Measurements from ENCODE around the gene FIGN.

Gene FIGN

GRCh38 chr2:163716101-163716500 is 19.7 kb downstream of the FIGN start:
- no peak overlapping the region for H3K23ac ChIP-seq (ENCODE audit: low read length)
- no peak overlapping the region for H3K18ac ChIP-seq (ENCODE audit: low read length)
- H2BK5ac ChIP-seq (ENCODE audit: low read depth, low read length, poor library complexity): no peak overlapping the region
- H4K12ac ChIP-seq (ENCODE audit: low read depth, low read length): no peak overlapping the region
- no peak overlapping the region for H2AFZ ChIP-seq (ENCODE audit: insufficient read depth, low read length, poor library complexity)
- no peak overlapping the region for H2BK120ac ChIP-seq (ENCODE audit: insufficient read depth, low read length, poor library complexity)
- no peaks in the 10 kb centered on the region for H3K79me1 ChIP-seq (ENCODE audit: low read length)
- H3K4me2 ChIP-seq (ENCODE audit: low read length): no peak overlapping the region
- no peaks in the 10 kb centered on the region for H3K36me3 ChIP-seq (ENCODE audit: control insufficient read depth in 1 of 2, insufficient read depth in 2 of 2, low read length in 2 of 2)
- no peak overlapping the region for H3K27ac ChIP-seq (ENCODE audit: low read depth, low read length)
- no peak overlapping the region for H3K4ac ChIP-seq (ENCODE audit: low read depth, low read length)
- no peaks in the 10 kb centered on the region for H3K27me3 ChIP-seq (ENCODE audit: insufficient read depth, low read length)
- no CpG with 5 or more reads among the region's 2 CpGs for WGBS (ENCODE audit: extremely low coverage, insufficient coverage, insufficient read length)
- H4K8ac ChIP-seq (ENCODE audit: low read depth, low read length): no peak overlapping the region
- H3K14ac ChIP-seq (ENCODE audit: low read length): no peak overlapping the region
- no peak overlapping the region for H3K9ac ChIP-seq (ENCODE audit: low read length)
- no peak for DNase-seq
- H3K79me2 ChIP-seq (ENCODE audit: control insufficient read depth, insufficient read depth, low read length, poor library complexity): no peaks in the 10 kb centered on the region
- H3K9me3 ChIP-seq (ENCODE audit: insufficient read depth, low read depth, low read length): no peaks in the 10 kb centered on the region
- no peak overlapping the region for H2AK5ac ChIP-seq (ENCODE audit: low read length)
- H2BK12ac ChIP-seq (ENCODE audit: low read length): no peak overlapping the region
- H3K4me3 ChIP-seq (ENCODE audit: low read depth, low read length): no peak overlapping the region
- no peak overlapping the region for H4K91ac ChIP-seq (ENCODE audit: low read depth, low read length)
- peaks cover 6% of the 10 kb centered on the region in 2 experiments for H3K4me1 ChIP-seq (ENCODE audit: control insufficient read depth in 1 of 2, insufficient read depth in 2 of 2, low read length in 2 of 2)

- no peak for DNase-seq
- Histone ChIP-seq H2AFZ (ENCODE audit: insufficient read depth, low read length, poor library complexity) (no peak overlapping the region), H3K4ac (ENCODE audit: low read depth, low read length) (no peak overlapping the region), H3K9ac (ENCODE audit: low read length) (no peak overlapping the region), H2AK5ac (ENCODE audit: low read length) (no peak overlapping the region), H3K27ac (ENCODE audit: low read depth, low read length) (no peak overlapping the region), H3K36me3 (ENCODE audit: control insufficient read depth in 1 of 2, insufficient read depth in 2 of 2, low read length in 2 of 2) (no peaks in the 10 kb centered on the region), H3K23ac (ENCODE audit: low read length) (no peak overlapping the region), H3K79me1 (ENCODE audit: low read length) (no peaks in the 10 kb centered on the region), H4K8ac (ENCODE audit: low read depth, low read length) (no peak overlapping the region), H2BK12ac (ENCODE audit: low read length) (no peak overlapping the region), H4K91ac (ENCODE audit: low read depth, low read length) (no peak overlapping the region), H4K12ac (ENCODE audit: low read depth, low read length) (no peak overlapping the region), H3K4me2 (ENCODE audit: low read length) (no peak overlapping the region), H3K4me3 (ENCODE audit: low read depth, low read length) (no peak overlapping the region), H3K79me2 (ENCODE audit: control insufficient read depth, insufficient read depth, low read length, poor library complexity) (no peaks in the 10 kb centered on the region), H3K9me3 (ENCODE audit: insufficient read depth, low read depth, low read length) (no peaks in the 10 kb centered on the region), H3K18ac (ENCODE audit: low read length) (no peak overlapping the region), H2BK5ac (ENCODE audit: low read depth, low read length, poor library complexity) (no peak overlapping the region), H3K27me3 (ENCODE audit: insufficient read depth, low read length) (no peaks in the 10 kb centered on the region), H3K4me1 (ENCODE audit: control insufficient read depth in 1 of 2, insufficient read depth in 2 of 2, low read length in 2 of 2) (peaks cover 6% of the 10 kb centered on the region in 2 experiments), H2BK120ac (ENCODE audit: insufficient read depth, low read length, poor library complexity) (no peak overlapping the region), H3K14ac (ENCODE audit: low read length) (no peak overlapping the region)
- WGBS (ENCODE audit: extremely low coverage, insufficient coverage, insufficient read length): no CpG with 5 or more reads among the region's 1 CpG
Observed at GRCh38 chr2:163715668-163716067, 20.1 kb downstream of the FIGN start.

- Histone ChIP-seq H4K91ac (ENCODE audit: low read depth, low read length) (no peak overlapping the region), H3K18ac (ENCODE audit: low read length) (peak overlapping the region; percentile 64), H3K4me1 (ENCODE audit: control insufficient read depth in 1 of 2, insufficient read depth in 2 of 2, low read length in 2 of 2) (peaks cover 6% of the 10 kb centered on the region in 2 experiments), H4K12ac (ENCODE audit: low read depth, low read length) (no peak overlapping the region), H3K14ac (ENCODE audit: low read length) (no peak overlapping the region), H3K27ac (ENCODE audit: low read depth, low read length) (no peak overlapping the region), H3K27me3 (ENCODE audit: insufficient read depth, low read length) (no peaks in the 10 kb centered on the region), H3K36me3 (ENCODE audit: control insufficient read depth in 1 of 2, insufficient read depth in 2 of 2, low read length in 2 of 2) (no peaks in the 10 kb centered on the region), H3K9me3 (ENCODE audit: insufficient read depth, low read depth, low read length) (no peaks in the 10 kb centered on the region), H2BK5ac (ENCODE audit: low read depth, low read length, poor library complexity) (no peak overlapping the region), H2AFZ (ENCODE audit: insufficient read depth, low read length, poor library complexity) (no peak overlapping the region), H4K8ac (ENCODE audit: low read depth, low read length) (no peak overlapping the region), H3K79me1 (ENCODE audit: low read length) (no peaks in the 10 kb centered on the region), H2AK5ac (ENCODE audit: low read length) (no peak overlapping the region), H2BK12ac (ENCODE audit: low read length) (no peak overlapping the region), H2BK120ac (ENCODE audit: insufficient read depth, low read length, poor library complexity) (no peak overlapping the region), H3K23ac (ENCODE audit: low read length) (no peak overlapping the region), H3K9ac (ENCODE audit: low read length) (no peak overlapping the region), H3K79me2 (ENCODE audit: control insufficient read depth, insufficient read depth, low read length, poor library complexity) (no peaks in the 10 kb centered on the region), H3K4me2 (ENCODE audit: low read length) (no peak overlapping the region), H3K4me3 (ENCODE audit: low read depth, low read length) (no peak overlapping the region), H3K4ac (ENCODE audit: low read depth, low read length) (peak overlapping the region; percentile 5)
- no CpG with 5 or more reads among the region's 8 CpGs for WGBS (ENCODE audit: extremely low coverage, insufficient coverage, insufficient read length)
- peak; percentile 2 to 28 for DNase-seq
Observed at GRCh38 chr2:163715199-163715598, 20.6 kb downstream of the FIGN start.

- Histone ChIP-seq H3K4me3 (ENCODE audit: low read depth, low read length) (no peak overlapping the region), H3K27ac (ENCODE audit: low read depth, low read length) (no peak overlapping the region), H2BK120ac (ENCODE audit: insufficient read depth, low read length, poor library complexity) (no peak overlapping the region), H3K9ac (ENCODE audit: low read length) (no peak overlapping the region), H4K91ac (ENCODE audit: low read depth, low read length) (no peak overlapping the region), H2AK5ac (ENCODE audit: low read length) (no peak overlapping the region), H4K12ac (ENCODE audit: low read depth, low read length) (no peak overlapping the region), H3K4me2 (ENCODE audit: low read length) (no peak overlapping the region), H3K9me3 (ENCODE audit: insufficient read depth, low read depth, low read length) (no peaks in the 10 kb centered on the region), H3K79me1 (ENCODE audit: low read length) (no peaks in the 10 kb centered on the region), H2BK5ac (ENCODE audit: low read depth, low read length, poor library complexity) (no peak overlapping the region), H3K14ac (ENCODE audit: low read length) (no peak overlapping the region), H3K4me1 (ENCODE audit: control insufficient read depth in 1 of 2, insufficient read depth in 2 of 2, low read length in 2 of 2) (peaks cover 6% of the 10 kb centered on the region in 2 experiments), H4K8ac (ENCODE audit: low read depth, low read length) (no peak overlapping the region), H3K4ac (ENCODE audit: low read depth, low read length) (no peak overlapping the region), H3K27me3 (ENCODE audit: insufficient read depth, low read length) (no peaks in the 10 kb centered on the region), H3K36me3 (ENCODE audit: control insufficient read depth in 1 of 2, insufficient read depth in 2 of 2, low read length in 2 of 2) (no peaks in the 10 kb centered on the region), H3K18ac (ENCODE audit: low read length) (no peak overlapping the region), H2BK12ac (ENCODE audit: low read length) (no peak overlapping the region), H3K79me2 (ENCODE audit: control insufficient read depth, insufficient read depth, low read length, poor library complexity) (no peaks in the 10 kb centered on the region), H2AFZ (ENCODE audit: insufficient read depth, low read length, poor library complexity) (no peak overlapping the region), H3K23ac (ENCODE audit: low read length) (peak overlapping the region; percentile 49)
- WGBS (ENCODE audit: extremely low coverage, insufficient coverage, insufficient read length): no CpG with 5 or more reads among the region's 7 CpGs
- no peak for DNase-seq
Observed at GRCh38 chr2:163713534-163714311, 22.1 kb downstream of the FIGN start.
